Measurements from ENCODE around the gene RUNDC3A.
"Not testable (repeated sequence)": the region's sequence is repeated elsewhere in the genome, so short reads cannot be mapped to it uniquely, and the experiment has no call there.

Gene RUNDC3A

GRCh38 chr17:44324571-44325275, 16.3 kb downstream of the RUNDC3A start, which contains the start of gene SLC25A39:
TSS of gene SLC25A39 (minus strand) at chr17:44324823. CDS start at chr17:44323562, 1,261 bp downstream.
- no peak for TF ChIP-seq ZFX (IDR thresholded peaks at IDR 0.05; ENCODE audit: borderline replicate concordance)
- TF ChIP-seq, protein P1, sequence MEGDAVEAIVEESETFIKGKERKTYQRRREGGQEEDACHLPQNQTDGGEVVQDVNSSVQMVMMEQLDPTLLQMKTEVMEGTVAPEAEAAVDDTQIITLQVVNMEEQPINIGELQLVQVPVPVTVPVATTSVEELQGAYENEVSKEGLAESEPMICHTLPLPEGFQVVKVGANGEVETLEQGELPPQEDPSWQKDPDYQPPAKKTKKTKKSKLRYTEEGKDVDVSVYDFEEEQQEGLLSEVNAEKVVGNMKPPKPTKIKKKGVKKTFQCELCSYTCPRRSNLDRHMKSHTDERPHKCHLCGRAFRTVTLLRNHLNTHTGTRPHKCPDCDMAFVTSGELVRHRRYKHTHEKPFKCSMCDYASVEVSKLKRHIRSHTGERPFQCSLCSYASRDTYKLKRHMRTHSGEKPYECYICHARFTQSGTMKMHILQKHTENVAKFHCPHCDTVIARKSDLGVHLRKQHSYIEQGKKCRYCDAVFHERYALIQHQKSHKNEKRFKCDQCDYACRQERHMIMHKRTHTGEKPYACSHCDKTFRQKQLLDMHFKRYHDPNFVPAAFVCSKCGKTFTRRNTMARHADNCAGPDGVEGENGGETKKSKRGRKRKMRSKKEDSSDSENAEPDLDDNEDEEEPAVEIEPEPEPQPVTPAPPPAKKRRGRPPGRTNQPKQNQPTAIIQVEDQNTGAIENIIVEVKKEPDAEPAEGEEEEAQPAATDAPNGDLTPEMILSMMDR (IDR thresholded peaks at IDR 0.05), result peak; percentile 4; the same call in 1 of the 2 replicates
- H3K27ac ChIP-seq, result peak within 1 kb of the TSS; percentile 98

- peak overlapping the region; percentile 98 for H3K27ac ChIP-seq
Measured at GRCh38 chr17:44326861-44327444, 18.6 kb downstream of the RUNDC3A start.

DNA sequence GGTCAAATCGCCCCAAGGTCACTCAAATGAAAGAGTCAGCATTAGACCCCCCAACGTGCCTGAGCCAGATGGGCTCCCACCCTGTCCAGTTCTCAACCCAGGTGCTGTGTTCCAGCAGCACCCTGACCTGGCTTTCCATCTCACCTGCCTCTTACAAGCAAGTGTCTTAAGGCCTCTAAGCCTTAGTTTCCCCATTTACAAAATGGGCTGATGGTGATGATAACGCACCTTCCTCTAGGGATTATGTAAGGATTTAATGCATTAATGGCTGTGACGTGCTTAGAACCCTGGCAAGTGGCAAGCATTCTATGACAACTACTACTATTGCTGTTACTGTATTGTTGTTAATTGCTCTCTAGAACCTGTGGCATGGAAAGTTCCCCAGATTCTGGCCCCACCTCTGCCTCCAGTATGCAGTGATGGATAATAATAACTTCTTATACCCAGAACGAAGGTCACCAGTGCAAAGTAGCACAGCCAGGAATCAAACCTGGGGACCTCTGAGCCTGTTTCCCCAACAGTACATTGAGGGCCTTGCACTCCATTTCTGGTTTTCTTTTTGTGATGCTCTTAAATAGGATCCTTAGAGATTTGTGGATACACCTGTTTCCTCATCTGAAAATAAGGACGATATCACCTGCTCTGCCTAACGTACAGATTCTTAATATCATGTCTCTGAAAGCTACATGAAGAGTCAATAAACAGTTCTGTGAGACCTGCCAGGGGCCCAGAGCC, 19.5 kb downstream of the RUNDC3A start:
- peak overlapping the region; percentile 98; the same call in 1 of the 2 replicates for H3K27ac ChIP-seq
- TF ChIP-seq, protein P1 (IDR thresholded peaks at IDR 0.05), result no peak
- TF ChIP-seq ZFX (IDR thresholded peaks at IDR 0.05; ENCODE audit: borderline replicate concordance), result no peak

More at GRCh38 chr17:44326861-44327444, 18.6 kb downstream of the RUNDC3A start:
- no peak for TF ChIP-seq ZFX (IDR thresholded peaks at IDR 0.05; ENCODE audit: borderline replicate concordance)
- TF ChIP-seq, protein P1 (IDR thresholded peaks at IDR 0.05), result no peak

DNA sequence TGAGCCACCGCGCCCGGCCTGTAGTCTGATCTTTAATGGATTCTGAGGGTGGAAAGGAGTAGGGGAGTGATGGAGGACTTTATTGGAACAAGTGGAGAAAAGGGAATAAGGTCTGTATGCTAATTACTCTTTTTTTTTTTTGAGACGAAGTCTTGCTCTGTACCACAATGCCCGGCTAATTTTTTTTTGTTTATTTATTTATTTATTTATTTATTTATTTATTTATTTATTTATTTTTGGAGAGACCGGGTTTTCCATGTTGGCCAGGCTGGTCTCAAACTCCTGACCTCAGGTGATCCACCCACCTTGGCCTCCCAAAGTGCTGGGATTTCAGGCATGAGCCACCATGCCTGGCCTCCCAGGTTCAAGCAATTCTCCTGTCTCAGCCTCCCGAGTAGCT, 21.1 kb downstream of the RUNDC3A start:
- not testable (repeated sequence) for H3K27ac ChIP-seq

- not testable (repeated sequence) for H3K27ac ChIP-seq
Measured at GRCh38 chr17:44330263-44330662, 21.9 kb downstream of the RUNDC3A start.

DNA sequence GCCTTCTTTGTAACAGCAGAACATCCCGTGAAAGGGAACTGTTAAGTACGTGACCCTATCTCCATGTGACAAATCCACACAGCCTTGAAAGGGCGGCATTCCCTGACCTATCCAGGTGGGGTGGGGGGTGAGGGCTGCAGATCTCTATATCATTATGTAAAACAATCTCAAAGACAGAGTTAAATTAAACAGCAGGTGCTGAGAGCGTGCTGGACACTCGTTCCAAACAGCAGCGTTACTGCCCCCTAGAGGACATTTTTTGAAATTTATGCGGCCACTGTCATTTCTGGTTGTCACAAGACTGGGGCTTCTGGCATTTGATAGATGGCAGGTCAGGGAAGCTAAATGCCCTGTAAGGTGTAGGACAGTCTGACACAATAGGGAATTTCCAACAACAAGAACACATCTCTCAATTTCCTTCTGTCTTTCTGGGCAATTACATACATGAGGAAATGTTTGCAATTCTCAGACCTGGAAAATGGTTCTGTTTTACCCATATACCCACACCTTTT, 22.9 kb downstream of the RUNDC3A start:
- TF ChIP-seq, protein P1 (IDR thresholded peaks at IDR 0.05), result peak; percentile 94
- TF ChIP-seq ZFX (IDR thresholded peaks at IDR 0.05; ENCODE audit: borderline replicate concordance), result no peak
- no peak overlapping the region for H3K27ac ChIP-seq

GRCh38 chr17:44333371-44333770, 25.0 kb downstream of the RUNDC3A start:
- TF ChIP-seq, protein P1 (IDR thresholded peaks at IDR 0.05), result no peak
- TF ChIP-seq ZFX (IDR thresholded peaks at IDR 0.05; ENCODE audit: borderline replicate concordance), result no peak

GRCh38 chr17:44334315-44334714, 25.9 kb downstream of the RUNDC3A start:
- no peak for TF ChIP-seq ZFX (IDR thresholded peaks at IDR 0.05; ENCODE audit: borderline replicate concordance)
- TF ChIP-seq, protein P1 (IDR thresholded peaks at IDR 0.05), result no peak
- no peak overlapping the region for H3K27ac ChIP-seq

More at GRCh38 chr17:44333371-44333770, 25.0 kb downstream of the RUNDC3A start:
- no peak overlapping the region for H3K27ac ChIP-seq

All from 22Rv1 (cell line).